ENCODE data around the gene STRN3. TPM values are rescaled to one million over a fixed set of nuclear protein-coding genes. Genes with fewer than 3 reads are reported as not detected.

Gene STRN3
- total and polyA plus RNA-seq, 2 of the 8 experiments (the other 6 are each of a cell fraction or from before 2014, with no cell fraction given): 8.7 to 38.1 TPM

GRCh38 chr14:30882431-30882830 is 143.7 kb downstream of the STRN3 start (continued):
- TF ChIP-seq SP2 (IDR thresholded peaks at IDR 0.05; ENCODE audit: low read length) (no peak), BCL11A (IDR thresholded peaks at IDR 0.05; ENCODE audit: low read depth in 2 of 2, low read length in 2 of 2) (no peak), SIN3A (conservative IDR thresholded peaks at IDR 0.05 in 1 of 2, IDR thresholded peaks at IDR 0.05 in 1 of 2; ENCODE audit: low read depth in 1 of 2, low read length in 2 of 2) (no peak), JUND (IDR thresholded peaks at IDR 0.05; ENCODE audit: low read length) (no peak)

Data from H1 (cell line).